K562 (cell line): ENCODE results near the gene KIF17. TPM values are rescaled to one million over a fixed set of nuclear protein-coding genes. Genes with fewer than 3 reads are reported as not detected.

ENCODE experiments used
- CCNT2 ChIP-seq: IDR thresholded peaks from 2 replicates; pipeline ENCODE4 v1.6.1; 2011; ENCODE audit warnings: borderline replicate concordance, low read depth, mild to moderate bottlenecking, moderate library complexity, mixed read lengths, low read length; ENCODE audit not compliant: insufficient read length; ENCODE audit errors: extremely low read depth
- ELF1 ChIP-seq: fragments of 200-800 bp; sonication (Bioruptor generic); IDR thresholded peaks from 2 replicates; pipeline ENCODE4 v1.6.1; 2016; ENCODE audit warnings: missing genetic modification characterization, missing compliant biosample characterization
- GATAD2B ChIP-seq: fragments of 450-650 bp; IDR thresholded peaks from 2 replicates; pipeline ENCODE4 v1.6.1; 2017; ENCODE audit warnings: mild to moderate bottlenecking, borderline replicate concordance
- MEIS2 ChIP-seq: fragments of 450-650 bp; IDR thresholded peaks from 2 replicates; pipeline ENCODE4 v1.6.1; 2014; ENCODE audit warnings: mild to moderate bottlenecking; ENCODE audit not compliant: partially characterized antibody
- SRSF3 ChIP-seq: fragments of 200-400 bp; formaldehyde crosslinking; IDR thresholded peaks from 2 replicates; pipeline ENCODE4 v1.6.1; 2016; ENCODE audit warnings: mild to moderate bottlenecking, low read length, moderate library complexity; ENCODE audit not compliant: insufficient read depth
- TARDBP ChIP-seq: fragments of 450-650 bp; IDR thresholded peaks from 2 replicates; pipeline ENCODE4 v1.6.1; 2016
- ZNF561 ChIP-seq: fragments of 450-650 bp; formaldehyde crosslinking; conservative IDR thresholded peaks from 2 replicates; pipeline ENCODE4 v1.4.0; 2020; ENCODE audit warnings: mild to moderate bottlenecking, moderate library complexity
- polyA plus RNA-seq, 8 experiments: library from polyadenylated mRNA; depleted of rRNA in 4 of 8; stranded (reverse) in 5 of 8; unstranded in 3 of 8; fragments of >200 nt; fragmentation: Nextera tagmentation in 2 of 8; fragmentation: Illumina TruSeq in 1 of 8; extraction: Ambion mirVana in 2 of 8; extraction: Trizol in 1 of 8; gene quantifications; 2 replicates each; pipeline versions ENCODE4 v1.2.1 to v1.2.3, GENCODE V29; 2011 to 2014; ENCODE audit warnings: inconsistent platforms in 1 of 8, missing spikeins in 1 of 8
- total RNA-seq, 7 experiments: library from RNA; depleted of rRNA in 6 of 7; stranded (reverse); fragments of >200 nt in 6 of 7; fragmentation: Illumina TruSeq in 2 of 7; extraction: Trizol in 2 of 7; gene quantifications; 2 replicates each; pipeline versions ENCODE4 v1.2.1 to v1.2.3, GENCODE V29; 2011 to 2021; ENCODE audit warnings: low replicate concordance in 1 of 7
- TF ChIP-seq, protein P1 (sequence below), 2 experiments: IDR thresholded peaks; 2 replicates each; pipeline ENCODE4 v1.6.1; 2011; ENCODE audit warnings: borderline replicate concordance in 1 of 2, control low read depth in 1 of 2, low read depth in 1 of 2, low read length in 1 of 2, mild to moderate bottlenecking in 1 of 2, mixed read lengths in 1 of 2, moderate library complexity in 1 of 2; ENCODE audit not compliant: insufficient read depth in 1 of 2, insufficient read length in 1 of 2, poor library complexity in 1 of 2, severe bottlenecking in 1 of 2; ENCODE audit errors: extremely low read depth in 1 of 2
- TF ChIP-seq, protein P2 (sequence below): fragments of 250-450 bp; sonication (Bioruptor Pico); IDR thresholded peaks from 2 replicates; pipeline ENCODE4 v1.4.0; 2020; ENCODE audit warnings: mild to moderate bottlenecking, moderate library complexity
- TF ChIP-seq, protein P3 (sequence below): IDR thresholded peaks from 2 replicates; pipeline ENCODE4 v1.6.1; 2012; ENCODE audit warnings: low read depth, low read length, improper control_type of control experiment, borderline replicate concordance
- TF ChIP-seq, protein P4 (sequence below), 2 experiments: IDR thresholded peaks; 2 replicates each; pipeline ENCODE4 v1.6.1; 2012; ENCODE audit warnings: improper control_type of control experiment in 2 of 2, low read depth in 2 of 2, low read length in 2 of 2, borderline replicate concordance in 1 of 2
- TF ChIP-seq, protein P5 (sequence below): fragments of 450-650 bp; IDR thresholded peaks from 2 replicates; pipeline ENCODE4 v1.6.1; 2016; ENCODE audit warnings: low read depth, mild to moderate bottlenecking, moderate library complexity

KIF17 gene
- total and polyA plus RNA-seq, 9 of the 15 experiments (the other 6 are each of a cell fraction or from before 2014, with no cell fraction given): 0.04 to 0.47 (median 0.18) TPM; not detected in 5

DNA sequence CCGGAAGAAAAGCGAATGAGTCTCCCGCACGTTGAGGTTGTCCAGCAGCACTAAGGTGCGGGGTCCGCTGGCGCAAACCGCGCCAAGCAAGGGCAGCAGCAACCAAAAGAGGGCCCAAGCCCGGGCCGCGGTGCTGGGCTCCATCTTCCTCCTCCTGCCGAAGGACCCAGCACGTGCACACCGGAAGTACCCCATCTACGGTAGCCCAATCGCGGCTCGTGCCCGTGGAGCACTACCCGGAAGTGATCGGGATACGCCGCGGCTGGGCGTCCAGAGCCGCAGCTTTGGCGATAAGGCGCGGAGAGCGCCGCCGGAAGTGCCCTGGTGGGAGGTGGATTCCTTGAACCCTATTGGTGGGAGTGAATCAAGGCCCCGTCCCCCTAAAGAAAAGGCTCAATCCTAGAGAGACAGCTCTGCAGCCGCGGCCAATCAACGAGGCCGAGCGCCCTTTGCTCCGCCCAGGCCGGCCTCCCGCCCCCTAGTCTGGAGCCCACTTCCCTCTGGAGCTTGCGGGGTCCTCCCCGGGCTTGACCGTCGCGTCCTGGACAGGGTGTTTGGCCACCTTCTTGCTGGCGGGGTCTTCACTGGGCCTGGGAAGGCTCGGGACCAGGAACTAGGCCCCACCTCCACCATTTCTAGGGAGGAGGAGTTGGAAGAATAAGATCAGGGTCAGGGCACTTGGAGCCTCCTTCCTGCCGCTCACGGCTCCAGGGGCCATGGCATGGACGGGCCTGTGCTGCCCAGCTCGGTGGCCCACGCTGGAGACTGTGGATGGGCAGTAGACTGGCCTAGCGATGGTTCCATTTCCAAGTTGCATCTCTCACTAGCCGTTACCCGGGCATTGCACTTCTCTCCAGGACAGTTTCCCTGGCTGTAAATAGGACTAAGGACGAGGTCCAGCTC lies 56.3 kb downstream of the KIF17 start, which contains the start of gene DDOST (continued):
- TF ChIP-seq, protein P1, sequence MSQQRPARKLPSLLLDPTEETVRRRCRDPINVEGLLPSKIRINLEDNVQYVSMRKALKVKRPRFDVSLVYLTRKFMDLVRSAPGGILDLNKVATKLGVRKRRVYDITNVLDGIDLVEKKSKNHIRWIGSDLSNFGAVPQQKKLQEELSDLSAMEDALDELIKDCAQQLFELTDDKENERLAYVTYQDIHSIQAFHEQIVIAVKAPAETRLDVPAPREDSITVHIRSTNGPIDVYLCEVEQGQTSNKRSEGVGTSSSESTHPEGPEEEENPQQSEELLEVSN (IDR thresholded peaks at IDR 0.05; ENCODE audit: borderline replicate concordance in 1 of 2, extremely low read depth in 1 of 2, insufficient read depth in 1 of 2, insufficient read length in 1 of 2, low read depth in 1 of 2, low read length in 1 of 2, poor library complexity in 1 of 2, severe bottlenecking in 1 of 2): peak in 1 of 2 experiments; percentile 26
- TF ChIP-seq, protein P2, sequence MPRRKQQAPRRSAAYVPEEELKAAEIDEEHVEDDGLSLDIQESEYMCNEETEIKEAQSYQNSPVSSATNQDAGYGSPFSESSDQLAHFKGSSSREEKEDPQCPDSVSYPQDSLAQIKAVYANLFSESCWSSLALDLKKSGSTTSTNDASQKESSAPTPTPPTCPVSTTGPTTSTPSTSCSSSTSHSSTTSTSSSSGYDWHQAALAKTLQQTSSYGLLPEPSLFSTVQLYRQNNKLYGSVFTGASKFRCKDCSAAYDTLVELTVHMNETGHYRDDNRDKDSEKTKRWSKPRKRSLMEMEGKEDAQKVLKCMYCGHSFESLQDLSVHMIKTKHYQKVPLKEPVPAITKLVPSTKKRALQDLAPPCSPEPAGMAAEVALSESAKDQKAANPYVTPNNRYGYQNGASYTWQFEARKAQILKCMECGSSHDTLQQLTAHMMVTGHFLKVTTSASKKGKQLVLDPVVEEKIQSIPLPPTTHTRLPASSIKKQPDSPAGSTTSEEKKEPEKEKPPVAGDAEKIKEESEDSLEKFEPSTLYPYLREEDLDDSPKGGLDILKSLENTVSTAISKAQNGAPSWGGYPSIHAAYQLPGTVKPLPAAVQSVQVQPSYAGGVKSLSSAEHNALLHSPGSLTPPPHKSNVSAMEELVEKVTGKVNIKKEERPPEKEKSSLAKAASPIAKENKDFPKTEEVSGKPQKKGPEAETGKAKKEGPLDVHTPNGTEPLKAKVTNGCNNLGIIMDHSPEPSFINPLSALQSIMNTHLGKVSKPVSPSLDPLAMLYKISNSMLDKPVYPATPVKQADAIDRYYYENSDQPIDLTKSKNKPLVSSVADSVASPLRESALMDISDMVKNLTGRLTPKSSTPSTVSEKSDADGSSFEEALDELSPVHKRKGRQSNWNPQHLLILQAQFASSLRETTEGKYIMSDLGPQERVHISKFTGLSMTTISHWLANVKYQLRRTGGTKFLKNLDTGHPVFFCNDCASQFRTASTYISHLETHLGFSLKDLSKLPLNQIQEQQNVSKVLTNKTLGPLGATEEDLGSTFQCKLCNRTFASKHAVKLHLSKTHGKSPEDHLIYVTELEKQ (CRISPR knock-in tag): no peak
- TF ChIP-seq, protein P3, sequence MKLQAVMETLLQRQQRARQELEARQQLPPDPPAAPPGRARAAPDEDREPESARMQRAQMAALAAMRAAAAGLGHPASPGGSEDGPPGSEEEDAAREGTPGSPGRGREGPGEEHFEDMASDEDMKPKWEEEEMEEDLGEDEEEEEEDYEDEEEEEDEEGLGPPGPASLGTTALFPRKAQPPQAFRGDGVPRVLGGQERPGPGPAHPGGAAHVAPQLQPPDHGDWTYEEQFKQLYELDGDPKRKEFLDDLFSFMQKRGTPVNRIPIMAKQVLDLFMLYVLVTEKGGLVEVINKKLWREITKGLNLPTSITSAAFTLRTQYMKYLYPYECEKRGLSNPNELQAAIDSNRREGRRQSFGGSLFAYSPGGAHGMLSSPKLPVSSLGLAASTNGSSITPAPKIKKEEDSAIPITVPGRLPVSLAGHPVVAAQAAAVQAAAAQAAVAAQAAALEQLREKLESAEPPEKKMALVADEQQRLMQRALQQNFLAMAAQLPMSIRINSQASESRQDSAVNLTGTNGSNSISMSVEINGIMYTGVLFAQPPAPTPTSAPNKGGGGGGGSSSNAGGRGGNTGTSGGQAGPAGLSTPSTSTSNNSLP: peak; percentile 84; the same call in 1 of the 2 replicates
- TF ChIP-seq ZNF561 (0 out of 2 replicates have a peak, but pooled peaks have one; percentile 65), SRSF3 (no peak), TARDBP (peak; percentile 70; the same call in 1 of the 2 replicates), MEIS2 (no peak), ELF1 (tag) (peak; percentile 99), GATAD2B (peak; percentile 92), CCNT2 (peak; percentile 42)
- TF ChIP-seq, protein P4, sequence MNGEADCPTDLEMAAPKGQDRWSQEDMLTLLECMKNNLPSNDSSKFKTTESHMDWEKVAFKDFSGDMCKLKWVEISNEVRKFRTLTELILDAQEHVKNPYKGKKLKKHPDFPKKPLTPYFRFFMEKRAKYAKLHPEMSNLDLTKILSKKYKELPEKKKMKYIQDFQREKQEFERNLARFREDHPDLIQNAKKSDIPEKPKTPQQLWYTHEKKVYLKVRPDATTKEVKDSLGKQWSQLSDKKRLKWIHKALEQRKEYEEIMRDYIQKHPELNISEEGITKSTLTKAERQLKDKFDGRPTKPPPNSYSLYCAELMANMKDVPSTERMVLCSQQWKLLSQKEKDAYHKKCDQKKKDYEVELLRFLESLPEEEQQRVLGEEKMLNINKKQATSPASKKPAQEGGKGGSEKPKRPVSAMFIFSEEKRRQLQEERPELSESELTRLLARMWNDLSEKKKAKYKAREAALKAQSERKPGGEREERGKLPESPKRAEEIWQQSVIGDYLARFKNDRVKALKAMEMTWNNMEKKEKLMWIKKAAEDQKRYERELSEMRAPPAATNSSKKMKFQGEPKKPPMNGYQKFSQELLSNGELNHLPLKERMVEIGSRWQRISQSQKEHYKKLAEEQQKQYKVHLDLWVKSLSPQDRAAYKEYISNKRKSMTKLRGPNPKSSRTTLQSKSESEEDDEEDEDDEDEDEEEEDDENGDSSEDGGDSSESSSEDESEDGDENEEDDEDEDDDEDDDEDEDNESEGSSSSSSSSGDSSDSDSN (IDR thresholded peaks at IDR 0.05; ENCODE audit: borderline replicate concordance in 1 of 2, low read depth in 2 of 2, low read length in 2 of 2): peak in 1 of 2 experiments; percentile 42; a peak in 2 of 4 replicates
- TF ChIP-seq, protein P5, sequence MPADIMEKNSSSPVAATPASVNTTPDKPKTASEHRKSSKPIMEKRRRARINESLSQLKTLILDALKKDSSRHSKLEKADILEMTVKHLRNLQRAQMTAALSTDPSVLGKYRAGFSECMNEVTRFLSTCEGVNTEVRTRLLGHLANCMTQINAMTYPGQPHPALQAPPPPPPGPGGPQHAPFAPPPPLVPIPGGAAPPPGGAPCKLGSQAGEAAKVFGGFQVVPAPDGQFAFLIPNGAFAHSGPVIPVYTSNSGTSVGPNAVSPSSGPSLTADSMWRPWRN: peak; percentile 52; the same call in 1 of the 2 replicates
